ENCODE results near the gene FRMPD1.

DNA sequence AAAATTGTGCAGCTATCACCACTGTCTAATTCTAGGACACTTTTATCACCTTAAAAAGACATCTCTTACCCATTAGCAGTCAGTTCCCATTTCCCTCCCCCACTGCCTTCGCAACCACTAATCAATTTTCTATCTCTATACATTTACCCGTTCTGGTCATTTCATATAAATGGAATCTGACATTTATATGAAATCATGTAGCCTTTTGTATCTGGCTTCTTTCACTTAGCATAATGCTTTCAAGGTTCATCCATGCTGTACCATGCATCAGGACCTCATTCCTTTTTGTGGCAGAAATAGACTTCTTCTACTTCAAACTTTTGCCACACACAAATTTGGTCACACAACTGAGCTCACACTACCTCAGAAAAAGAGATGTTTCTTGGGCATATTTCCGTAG, 32.2 kb downstream of the FRMPD1 start:
- no peak for TF ChIP-seq POLR2A (IDR thresholded peaks at IDR 0.05; ENCODE audit: low read length)
- no peak for TF ChIP-seq GATA1 (IDR thresholded peaks at IDR 0.05; ENCODE audit: low read depth, low read length)

All from erythroblast (primary cell).